GM18520 (cell line): ENCODE data around the gene ADAMTS5.

ENCODE experiments used
- ATAC-seq: cut with Tn5 transposase; IDR thresholded peaks from one replicate; pipeline ENCODE4 v1.9.1; 2021; ENCODE audit not compliant: unreplicated experiment

ADAMTS5 gene

DNA sequence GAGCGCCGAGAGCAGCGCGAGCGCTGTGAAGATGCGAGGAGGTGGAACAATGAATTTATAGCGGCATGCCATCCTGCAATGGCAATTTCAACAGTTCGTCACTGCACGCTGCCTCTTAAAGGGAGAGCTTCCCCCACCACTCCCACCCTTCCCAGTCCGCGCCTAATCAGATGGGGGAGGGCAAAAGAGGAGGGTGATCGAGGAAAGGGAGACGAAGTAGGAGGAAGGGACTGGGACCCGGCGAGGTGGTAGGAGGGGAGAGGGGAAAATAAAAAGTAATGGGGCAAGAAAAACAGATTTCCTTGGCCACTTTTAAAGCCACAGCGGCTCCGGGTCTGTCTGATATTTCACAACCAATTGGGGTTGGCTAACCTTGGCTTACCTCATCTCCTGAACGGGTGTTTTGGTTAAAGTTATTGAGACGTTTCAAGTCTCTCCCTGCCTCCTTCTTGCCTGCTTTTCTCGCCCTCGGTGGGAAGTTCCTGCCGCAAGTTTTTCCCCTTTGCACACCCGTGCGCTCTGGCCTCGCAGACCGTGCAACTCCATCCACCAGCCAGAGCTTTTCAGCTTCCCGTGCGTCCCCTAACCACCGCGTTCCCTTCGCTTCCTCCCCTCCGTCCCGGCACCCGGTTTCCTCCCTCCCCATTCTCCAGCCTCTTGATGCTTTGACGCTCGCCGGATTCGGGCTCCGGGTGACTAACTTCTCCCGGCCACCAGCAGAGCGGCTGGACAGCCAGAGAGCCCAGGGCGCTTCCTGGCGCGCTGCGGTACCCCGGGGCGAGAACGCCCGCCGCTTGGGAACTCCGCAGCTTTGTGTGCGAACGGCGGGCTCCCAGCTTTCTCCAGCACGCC lies at the start of gene ADAMTS5:
Gene ADAMTS5, minus strand, starts transcription at position 27 of the 852 bp plus-strand sequence. CDS start 697 bp downstream, outside the sequence.
- no peak for ATAC-seq

GRCh38 chr21:27001526-27001925 lies 34.6 kb upstream of the ADAMTS5 start:
- ATAC-seq, result no peak

GRCh38 chr21:26983576-26983975 lies 16.7 kb upstream of the ADAMTS5 start:
- ATAC-seq, result no peak

GRCh38 chr21:26982767-26983166 lies 15.9 kb upstream of the ADAMTS5 start:
- no peak for ATAC-seq

- ATAC-seq, result no peak
Measured at GRCh38 chr21:26977746-26978145, 10.9 kb upstream of the ADAMTS5 start.

GRCh38 chr21:26973226-26973625 lies 6.3 kb upstream of the ADAMTS5 start:
- no peak for ATAC-seq

DNA sequence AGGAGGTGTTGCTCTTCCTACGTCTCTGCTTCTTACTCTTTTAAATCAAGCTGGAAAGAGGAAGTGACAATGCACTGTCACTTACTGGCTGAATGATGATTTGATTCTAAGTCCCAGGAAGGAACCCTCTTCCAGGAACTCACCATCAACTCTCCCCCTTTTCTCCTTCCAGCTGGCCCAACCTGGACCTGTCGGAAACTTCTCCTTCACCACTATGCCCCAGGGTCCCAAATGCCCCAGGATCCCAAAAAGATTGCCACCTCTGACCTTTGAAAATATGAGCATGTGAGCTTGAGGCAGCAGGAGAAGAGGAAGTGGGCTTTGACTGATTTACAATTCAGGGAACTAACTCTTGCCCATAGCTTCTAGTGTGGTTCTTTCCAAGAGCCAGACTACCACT lies 5.3 kb upstream of the ADAMTS5 start:
- ATAC-seq, result no peak

DNA sequence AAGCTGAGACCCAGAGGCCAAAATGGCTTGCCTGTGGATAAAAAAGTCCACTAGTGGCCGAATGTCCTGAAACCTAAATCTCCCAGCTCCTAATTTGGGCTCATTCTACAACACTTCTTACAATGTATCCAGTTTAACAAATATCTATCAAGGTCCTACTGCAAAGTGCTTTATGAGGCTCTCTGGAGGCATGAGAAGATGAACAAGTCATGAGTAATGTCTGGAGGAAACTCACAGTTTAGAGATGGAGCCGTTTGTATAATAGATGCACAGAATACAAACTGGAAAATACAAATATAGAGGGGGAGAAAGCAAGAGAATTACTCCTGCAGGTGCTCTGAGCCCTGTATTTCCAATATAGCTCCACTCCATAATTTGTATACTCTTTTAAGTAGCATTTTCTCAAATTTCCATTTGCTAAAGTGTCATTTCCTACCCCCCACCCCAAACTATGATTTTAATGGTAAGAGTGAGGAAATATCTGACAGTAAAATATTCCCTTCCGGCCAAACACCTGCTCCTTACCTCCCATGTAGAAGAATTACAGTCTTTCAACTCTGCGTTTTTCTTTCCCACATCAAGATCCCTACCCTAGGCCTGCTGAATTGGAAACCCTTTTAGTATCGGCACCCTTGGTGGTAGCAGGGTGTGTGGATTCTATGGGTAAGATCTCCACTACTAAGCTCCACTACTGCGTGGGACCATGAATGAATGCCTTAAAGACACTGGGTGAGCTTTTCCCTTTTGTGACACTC lies 3.3 kb upstream of the ADAMTS5 start:
- no peak for ATAC-seq

DNA sequence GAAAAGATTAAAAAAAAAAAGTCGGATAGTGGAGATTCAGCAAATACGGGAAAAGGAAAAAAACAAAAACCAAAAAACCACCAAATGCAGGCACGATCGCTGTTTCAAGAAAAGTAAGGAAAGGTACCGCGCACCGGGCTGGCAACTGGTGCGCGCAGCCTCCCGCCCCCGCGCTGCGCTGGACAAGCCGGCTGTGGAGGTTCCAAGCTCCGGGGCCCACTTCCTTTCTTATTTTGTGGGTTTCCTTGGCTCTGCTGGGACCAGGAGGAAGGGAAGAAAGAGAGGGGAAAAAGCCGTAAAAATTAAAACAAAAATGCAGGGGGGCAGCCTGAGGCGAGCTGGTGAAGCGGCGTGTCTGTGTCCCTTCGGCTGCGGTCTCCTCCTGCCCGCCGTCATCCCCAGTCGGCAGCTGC lies 233 bp downstream of the ADAMTS5 start:
- ATAC-seq, result no peak

DNA sequence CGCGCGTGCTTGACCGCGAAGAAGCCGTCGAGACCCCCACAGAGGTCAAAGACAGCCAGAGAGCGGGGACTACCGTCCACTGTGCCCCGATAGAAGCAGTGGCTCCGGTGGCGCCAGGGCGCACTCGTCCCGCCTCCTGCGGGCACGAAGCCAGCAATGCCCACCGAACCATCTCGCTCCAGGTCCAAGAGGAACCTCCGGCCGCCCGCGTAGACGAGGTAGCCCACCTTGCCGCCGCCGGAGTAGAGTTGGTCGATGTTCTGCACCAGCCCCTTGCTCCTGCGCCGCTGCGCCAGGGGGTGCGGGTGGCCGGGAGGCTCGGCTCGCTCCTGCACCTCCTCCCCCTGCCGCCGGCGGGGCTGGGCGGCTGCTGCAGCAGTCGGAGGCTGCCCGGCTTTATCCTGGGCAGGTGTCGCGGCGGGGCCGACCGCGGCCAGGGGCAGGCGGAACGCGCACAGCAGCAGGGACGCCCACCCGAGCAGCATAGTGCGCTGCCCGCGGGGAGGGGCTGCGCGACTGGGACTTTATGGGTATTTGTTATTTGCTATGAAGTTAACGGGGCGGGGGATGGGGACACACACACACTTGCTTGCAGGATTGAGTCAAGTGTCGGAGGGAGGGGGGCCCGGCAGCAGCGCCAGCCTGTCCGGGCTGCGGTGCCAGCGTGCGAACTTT lies 844 bp downstream of the ADAMTS5 start:
- ATAC-seq, result no peak

- no peak for ATAC-seq
Measured at GRCh38 chr21:26965040-26965906, 1.6 kb downstream of the ADAMTS5 start.

- no peak for ATAC-seq
Measured at GRCh38 chr21:26964170-26964778, 2.6 kb downstream of the ADAMTS5 start.

DNA sequence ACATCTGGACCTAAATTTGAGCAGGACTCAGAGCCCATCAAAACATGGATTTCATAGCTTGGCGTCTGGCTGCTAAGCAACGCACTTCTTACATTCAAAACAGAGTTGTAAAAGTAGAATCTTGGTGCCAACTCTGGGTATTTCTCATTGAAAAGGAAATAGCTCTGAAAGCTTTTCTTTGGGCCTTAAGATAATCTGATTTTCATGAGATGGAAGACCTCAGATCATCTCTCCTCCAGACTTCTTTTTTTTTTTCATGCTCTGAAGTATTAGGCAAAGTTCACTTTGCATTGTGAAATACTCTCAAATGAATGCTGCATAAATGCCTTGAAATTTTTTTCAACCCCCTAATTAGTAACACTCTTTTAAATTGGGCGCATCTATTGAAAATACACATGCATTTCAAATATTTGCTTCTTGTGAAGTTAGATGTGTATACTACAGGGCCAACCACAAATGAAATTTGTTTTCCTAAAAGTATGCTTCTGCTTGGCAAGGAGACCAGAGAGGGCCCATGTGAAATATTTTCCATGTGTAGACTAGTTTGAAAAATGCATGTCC lies 4.2 kb downstream of the ADAMTS5 start:
- ATAC-seq, result no peak

DNA sequence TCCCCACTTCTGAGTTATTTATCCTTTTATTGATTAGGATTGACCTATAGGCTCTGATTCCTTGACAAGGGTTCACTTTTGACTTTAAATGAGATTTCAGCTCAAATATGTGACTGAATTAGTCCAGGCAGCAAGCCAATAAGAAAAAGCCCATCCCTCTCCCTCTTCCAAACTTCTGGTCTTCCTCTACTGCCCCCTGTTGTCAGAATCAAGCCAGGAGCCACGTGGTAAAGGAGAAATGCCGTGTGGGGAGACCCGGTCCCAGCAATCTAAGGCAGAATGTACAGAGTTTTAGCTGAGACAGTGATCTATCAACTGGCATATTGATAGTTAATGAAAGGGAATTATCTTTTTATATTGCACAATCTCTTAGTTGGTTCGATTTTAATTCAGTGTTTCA lies 5.2 kb downstream of the ADAMTS5 start:
- ATAC-seq, result no peak

GRCh38 chr21:26958788-26959187 lies 8.1 kb downstream of the ADAMTS5 start:
- ATAC-seq, result no peak

- no peak for ATAC-seq
Measured at GRCh38 chr21:26956813-26957212, 10.1 kb downstream of the ADAMTS5 start.

DNA sequence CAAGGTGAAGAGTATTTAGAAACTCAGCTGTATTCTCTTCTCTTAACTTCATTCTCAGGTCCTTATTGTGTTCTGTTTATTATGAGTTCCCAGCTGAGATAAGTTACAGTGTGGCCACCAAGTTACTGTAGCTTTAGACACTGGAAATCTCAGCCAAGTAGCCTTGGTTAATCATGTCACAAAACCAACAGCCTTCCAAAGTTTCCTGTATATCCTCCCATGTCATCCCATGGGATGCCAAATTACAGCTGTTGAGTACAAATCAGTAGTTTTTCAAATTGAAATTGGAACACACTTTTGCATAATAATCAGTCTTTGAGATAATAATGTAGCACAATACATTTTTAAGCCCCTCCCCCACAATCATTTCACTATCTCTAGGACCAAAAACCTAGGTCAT lies 10.7 kb downstream of the ADAMTS5 start:
- no peak for ATAC-seq

DNA sequence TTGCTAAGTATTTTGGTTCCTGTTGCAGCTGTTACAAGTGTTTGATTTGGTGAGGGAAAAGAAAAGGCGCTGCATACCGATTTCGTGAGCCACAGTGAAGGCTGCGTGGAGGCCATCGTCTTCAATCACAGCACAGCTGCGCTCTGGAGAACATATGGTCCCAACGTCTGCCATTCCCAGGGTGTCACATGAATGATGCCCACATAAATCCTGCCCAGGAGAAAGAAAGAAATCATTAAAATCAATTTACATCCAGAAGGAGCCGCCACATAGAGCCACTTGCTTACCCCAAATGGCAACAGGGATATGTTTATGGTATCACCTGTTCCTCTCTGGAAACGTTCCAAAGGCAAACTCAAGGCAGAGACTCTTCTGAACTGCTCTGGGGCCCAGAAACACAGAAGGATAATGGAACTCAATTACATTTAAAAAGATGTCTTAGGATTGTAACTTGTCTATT lies 12.2 kb downstream of the ADAMTS5 start:
- ATAC-seq, result no peak

- no peak for ATAC-seq
Measured at GRCh38 chr21:26952374-26953066, 14.4 kb downstream of the ADAMTS5 start.
